ENCODE results near the gene FOXP4.

FOXP4 gene

GRCh38 chr6:41644297-41644879, 98.2 kb downstream of the FOXP4 start:
- DNase-seq (ENCODE audit: low read depth in 2 of 2) = no peak

GRCh38 chr6:41645007-41645618, 98.9 kb downstream of the FOXP4 start:
- DNase-seq (ENCODE audit: low read depth in 2 of 2) = no peak

GRCh38 chr6:41646026-41646795, 100.0 kb downstream of the FOXP4 start:
- no peak for DNase-seq (ENCODE audit: low read depth in 2 of 2)

GRCh38 chr6:41647061-41647511, 100.9 kb downstream of the FOXP4 start:
- no peak for DNase-seq (ENCODE audit: low read depth in 2 of 2)

- no peak for DNase-seq (ENCODE audit: low read depth in 2 of 2)
Measured at GRCh38 chr6:41648070-41648585, 101.9 kb downstream of the FOXP4 start.

- no peak for DNase-seq (ENCODE audit: low read depth in 2 of 2)
Measured at GRCh38 chr6:41648921-41649320, 102.7 kb downstream of the FOXP4 start.

GRCh38 chr6:41649596-41649995, 103.4 kb downstream of the FOXP4 start:
- DNase-seq (ENCODE audit: low read depth in 2 of 2) = no peak

GRCh38 chr6:41650120-41650519, 103.9 kb downstream of the FOXP4 start:
- DNase-seq (ENCODE audit: low read depth in 2 of 2) = no peak

- no peak for DNase-seq (ENCODE audit: low read depth in 2 of 2)
Measured at GRCh38 chr6:41651246-41651961, 105.2 kb downstream of the FOXP4 start.

All from activated CD8-positive, alpha-beta memory T cell treated with anti-CD3 and anti-CD28 coated beads for 4 hours (primary cell).